Vagina (tissue), 2 donors: ENCODE measurements around the gene KRT16.

Experiments used
- POLR2A ChIP-seq, 2 donors: fragments of 450-650 bp; IDR thresholded peaks; one replicate each; pipeline ENCODE4 v1.6.1; 2017; ENCODE audit warnings: antibody characterized with exemption in 2 of 2, mild to moderate bottlenecking in 2 of 2, moderate library complexity in 2 of 2
- POLR2AphosphoS5 ChIP-seq, 2 donors: sonication (generic); formaldehyde crosslinking; IDR thresholded peaks; one replicate each; pipeline ENCODE4 v1.9.0; 2017; ENCODE audit warnings: antibody characterized with exemption in 2 of 2, mild to moderate bottlenecking in 2 of 2, low read depth in 1 of 2; ENCODE audit not compliant: insufficient read depth in 1 of 2

DNA sequence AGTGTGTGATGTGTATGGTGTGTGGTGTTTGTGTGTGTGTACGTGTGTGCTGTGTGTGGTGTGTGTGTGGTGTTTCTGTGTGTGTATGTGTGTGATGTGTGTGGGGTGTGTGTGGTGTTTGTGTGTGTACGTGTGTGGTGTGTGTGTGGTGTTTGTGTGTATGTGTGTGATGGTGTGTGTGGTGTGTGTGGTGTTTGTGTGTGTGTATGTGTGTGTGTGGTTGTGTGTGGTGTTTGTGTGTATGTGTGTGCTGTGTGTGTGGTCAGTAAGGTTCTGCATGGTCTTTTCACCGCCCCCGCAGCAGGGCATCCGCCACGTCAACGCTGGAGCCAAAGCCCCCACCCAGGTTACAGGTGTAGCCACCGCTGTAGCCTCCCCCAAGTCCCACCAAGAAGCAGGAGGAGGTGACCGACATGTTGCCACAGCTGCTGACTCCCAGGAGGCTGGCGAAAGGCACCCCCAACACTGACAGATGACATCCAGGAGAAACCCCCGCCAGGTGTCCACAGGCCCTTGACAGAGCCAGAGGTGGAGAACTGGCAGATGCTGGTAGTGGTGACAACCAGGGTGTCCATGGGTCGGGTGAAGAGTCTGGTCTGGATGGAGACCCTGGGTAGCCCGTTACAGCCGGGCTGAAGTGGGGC, 21.1 kb upstream of the KRT16 start:
- TF ChIP-seq POLR2AphosphoS5 (IDR thresholded peaks at IDR 0.05; ENCODE audit: insufficient read depth in 1 of 2, low read depth in 1 of 2) (no peak), POLR2A (IDR thresholded peaks at IDR 0.05) (no peak)
